ENCODE results near the gene TP53I3.

GRCh38 chr2:24105816-24106215, 21.2 kb upstream of the TP53I3 start:
- TF ChIP-seq CTCF (IDR thresholded peaks at IDR 0.05) (no peak), POLR2A (IDR thresholded peaks at IDR 0.05) (no peak)

Measured in testis (tissue), 2 donors.